Measurements from ENCODE around the gene WDR35.

GRCh38 chr2:19888831-19889230, 101.1 kb downstream of the WDR35 start:
- no peak for TF ChIP-seq CTCF (conservative IDR thresholded peaks at IDR 0.05 in 1 of 2, IDR thresholded peaks at IDR 0.05 in 1 of 2; ENCODE audit: extremely low read depth in 1 of 2, insufficient read depth in 1 of 2, low read depth in 1 of 2, low read length in 2 of 2)
- no peak for TF ChIP-seq EZH2 (IDR thresholded peaks at IDR 0.05; ENCODE audit: borderline replicate concordance, low read length)
